ENCODE measurements around the gene DDX10.

The DDX10 gene

GRCh38 chr11:108866781-108867180 lies 201.9 kb downstream of the DDX10 start:
- no peak overlapping the region for H3K4me3 ChIP-seq (ENCODE audit: low read depth, low read length)

GRCh38 chr11:108870373-108871020 lies 205.6 kb downstream of the DDX10 start:
- no peak overlapping the region for H3K4me3 ChIP-seq (ENCODE audit: low read depth, low read length)

- H3K4me3 ChIP-seq (ENCODE audit: low read depth, low read length), result no peak overlapping the region
Measured at GRCh38 chr11:108871152-108871551, 206.3 kb downstream of the DDX10 start.

GRCh38 chr11:108871867-108872266 lies 207.0 kb downstream of the DDX10 start:
- no peak overlapping the region for H3K4me3 ChIP-seq (ENCODE audit: low read depth, low read length)

- no peak overlapping the region for H3K4me3 ChIP-seq (ENCODE audit: low read depth, low read length)
Measured at GRCh38 chr11:108872781-108873291, 208.0 kb downstream of the DDX10 start.

- H3K4me3 ChIP-seq (ENCODE audit: low read depth, low read length), result no peak overlapping the region
Measured at GRCh38 chr11:108873310-108873709, 208.4 kb downstream of the DDX10 start.

GRCh38 chr11:108873941-108874340 lies 209.1 kb downstream of the DDX10 start:
- no peak overlapping the region for H3K4me3 ChIP-seq (ENCODE audit: low read depth, low read length)

GRCh38 chr11:108875134-108875533 lies 210.3 kb downstream of the DDX10 start:
- no peak overlapping the region for H3K4me3 ChIP-seq (ENCODE audit: low read depth, low read length)

- H3K4me3 ChIP-seq (ENCODE audit: low read depth, low read length), result no peak overlapping the region
Measured at GRCh38 chr11:108877178-108877577, 212.3 kb downstream of the DDX10 start.

- no peak overlapping the region for H3K4me3 ChIP-seq (ENCODE audit: low read depth, low read length)
Measured at GRCh38 chr11:108880510-108880909, 215.6 kb downstream of the DDX10 start.

GRCh38 chr11:108881131-108881530 lies 216.3 kb downstream of the DDX10 start:
- no peak overlapping the region for H3K4me3 ChIP-seq (ENCODE audit: low read depth, low read length)

GRCh38 chr11:108882211-108882831 lies 217.5 kb downstream of the DDX10 start:
- H3K4me3 ChIP-seq (ENCODE audit: low read depth, low read length), result no peak overlapping the region

- H3K4me3 ChIP-seq (ENCODE audit: low read depth, low read length), result no peak overlapping the region
Measured at GRCh38 chr11:108886005-108886659, 221.3 kb downstream of the DDX10 start.

- no peak overlapping the region for H3K4me3 ChIP-seq (ENCODE audit: low read depth, low read length)
Measured at GRCh38 chr11:108886660-108887009, 221.8 kb downstream of the DDX10 start.

- H3K4me3 ChIP-seq (ENCODE audit: low read depth, low read length), result no peak overlapping the region
Measured at GRCh38 chr11:108887436-108888238, 222.8 kb downstream of the DDX10 start.

- no peak overlapping the region for H3K4me3 ChIP-seq (ENCODE audit: low read depth, low read length)
Measured at GRCh38 chr11:108890482-108891105, 225.7 kb downstream of the DDX10 start.

- H3K4me3 ChIP-seq (ENCODE audit: low read depth, low read length), result no peak overlapping the region
Measured at GRCh38 chr11:108891143-108891542, 226.3 kb downstream of the DDX10 start.

- H3K4me3 ChIP-seq (ENCODE audit: low read depth, low read length), result no peak overlapping the region
Measured at GRCh38 chr11:108891909-108892511, 227.1 kb downstream of the DDX10 start.

GRCh38 chr11:108895579-108896480 lies 231.0 kb downstream of the DDX10 start:
- no peak overlapping the region for H3K4me3 ChIP-seq (ENCODE audit: low read depth, low read length)
